Measurements from ENCODE around the gene GRIP1. TPM values are rescaled to one million over a fixed set of nuclear protein-coding genes. Genes with fewer than 3 reads are reported as not detected.
A peak's percentile ranks its signal among the peaks of the same experiment; 100 is the strongest.
"Not testable (repeated sequence)": the region's sequence is repeated elsewhere in the genome, so short reads cannot be mapped to it uniquely, and the experiment has no call there.

The GRIP1 gene
- total RNA-seq, 1 donor from 2014 or later = 122 TPM

- no peak for DNase-seq (ENCODE audit: low spot score in 2 of 2)
- no peak for FAIRE-seq
Observed at GRCh38 chr12:66352197-66352596, 326.7 kb downstream of the GRIP1 start.

GRCh38 chr12:66351301-66351700 is 327.6 kb downstream of the GRIP1 start:
- no peak for FAIRE-seq
- DNase-seq (ENCODE audit: low spot score in 2 of 2) = no peak

- no peak for DNase-seq (ENCODE audit: low spot score in 2 of 2)
- FAIRE-seq = no peak
Observed at GRCh38 chr12:66345956-66346355, 332.9 kb downstream of the GRIP1 start.

GRCh38 chr12:66345212-66345611 is 333.7 kb downstream of the GRIP1 start:
- DNase-seq (ENCODE audit: low spot score in 2 of 2) (no peak), FAIRE-seq (no peak)

- FAIRE-seq = no peak
Observed at GRCh38 chr12:66341126-66341525, 337.8 kb downstream of the GRIP1 start.

GRCh38 chr12:66340131-66340530 is 338.7 kb downstream of the GRIP1 start:
- DNase-seq (ENCODE audit: low spot score in 2 of 2) (no peak), FAIRE-seq (no peak)

More at GRCh38 chr12:66341126-66341525, 337.8 kb downstream of the GRIP1 start:
- no peak for DNase-seq (ENCODE audit: low spot score in 2 of 2)

GRCh38 chr12:66337381-66338010 is 341.4 kb downstream of the GRIP1 start:
- FAIRE-seq (no peak), DNase-seq (ENCODE audit: low spot score in 2 of 2) (no peak)

- no peak for DNase-seq (ENCODE audit: low spot score in 2 of 2)
- no peak for FAIRE-seq
Observed at GRCh38 chr12:66335746-66336145, 343.1 kb downstream of the GRIP1 start.

GRCh38 chr12:66331814-66332213 is 347.1 kb downstream of the GRIP1 start:
- no peak for FAIRE-seq
- DNase-seq (ENCODE audit: low spot score in 2 of 2) = no peak

- FAIRE-seq (no peak), DNase-seq (ENCODE audit: low spot score in 2 of 2) (no peak)
Observed at GRCh38 chr12:66331016-66331415, 347.9 kb downstream of the GRIP1 start.

GRCh38 chr12:66329941-66330340 is 348.9 kb downstream of the GRIP1 start:
- FAIRE-seq = no peak

GRCh38 chr12:66323017-66323416 is 355.9 kb downstream of the GRIP1 start:
- FAIRE-seq (no peak), DNase-seq (ENCODE audit: low spot score in 2 of 2) (no peak)

More at GRCh38 chr12:66329941-66330340, 348.9 kb downstream of the GRIP1 start:
- DNase-seq (ENCODE audit: low spot score in 2 of 2) = no peak

GRCh38 chr12:66321435-66321834 is 357.4 kb downstream of the GRIP1 start:
- DNase-seq (ENCODE audit: low spot score in 2 of 2) (no peak), FAIRE-seq (no peak)

- DNase-seq (ENCODE audit: low spot score in 2 of 2) = no peak
- FAIRE-seq = no peak
Observed at GRCh38 chr12:66320996-66321395, 357.9 kb downstream of the GRIP1 start.

GRCh38 chr12:66319266-66319954 is 359.5 kb downstream of the GRIP1 start:
- DNase-seq (ENCODE audit: low spot score in 2 of 2) = no peak
- FAIRE-seq = peak; percentile 39

- no peak for DNase-seq (ENCODE audit: low spot score in 2 of 2)
- no peak for FAIRE-seq
Observed at GRCh38 chr12:66314278-66314677, 364.6 kb downstream of the GRIP1 start.

GRCh38 chr12:66312189-66312588 is 366.7 kb downstream of the GRIP1 start:
- FAIRE-seq (no peak), DNase-seq (ENCODE audit: low spot score in 2 of 2) (no peak)

GRCh38 chr12:66309606-66310005 is 369.3 kb downstream of the GRIP1 start:
- FAIRE-seq (no peak), DNase-seq (ENCODE audit: low spot score in 2 of 2) (no peak)

- no peak for FAIRE-seq
Observed at GRCh38 chr12:66304296-66304900, 374.5 kb downstream of the GRIP1 start.

GRCh38 chr12:66303316-66303804 is 375.5 kb downstream of the GRIP1 start:
- not testable (repeated sequence) for DNase-seq (ENCODE audit: low spot score in 2 of 2); FAIRE-seq

More at GRCh38 chr12:66304296-66304900, 374.5 kb downstream of the GRIP1 start:
- DNase-seq (ENCODE audit: low spot score in 2 of 2) = no peak

GRCh38 chr12:66302827-66303169 is 376.1 kb downstream of the GRIP1 start:
- FAIRE-seq = no peak
- DNase-seq (ENCODE audit: low spot score in 2 of 2) = no peak

All from frontal cortex (tissue), 4 donors.